Breast epithelium (tissue), 3 donors: Measurements from ENCODE around the gene PDE1C.

Experiments
- CTCF ChIP-seq, 3 donors: fragments of 450-650 bp; IDR thresholded peaks; one replicate each; pipeline ENCODE4 v1.5.1; 2016 to 2017; ENCODE audit warnings: antibody characterized with exemption in 3 of 3, mild to moderate bottlenecking in 3 of 3, moderate library complexity in 3 of 3
- POLR2A ChIP-seq: fragments of 450-650 bp; IDR thresholded peaks from one replicate; pipeline ENCODE4 v1.6.1; 2016; ENCODE audit warnings: antibody characterized with exemption, mild to moderate bottlenecking, moderate library complexity
- POLR2AphosphoS5 ChIP-seq, 3 donors: sonication (generic); formaldehyde crosslinking; IDR thresholded peaks; one replicate each; pipeline ENCODE4 v1.6.1; 2017; ENCODE audit warnings: antibody characterized with exemption in 3 of 3

DNA sequence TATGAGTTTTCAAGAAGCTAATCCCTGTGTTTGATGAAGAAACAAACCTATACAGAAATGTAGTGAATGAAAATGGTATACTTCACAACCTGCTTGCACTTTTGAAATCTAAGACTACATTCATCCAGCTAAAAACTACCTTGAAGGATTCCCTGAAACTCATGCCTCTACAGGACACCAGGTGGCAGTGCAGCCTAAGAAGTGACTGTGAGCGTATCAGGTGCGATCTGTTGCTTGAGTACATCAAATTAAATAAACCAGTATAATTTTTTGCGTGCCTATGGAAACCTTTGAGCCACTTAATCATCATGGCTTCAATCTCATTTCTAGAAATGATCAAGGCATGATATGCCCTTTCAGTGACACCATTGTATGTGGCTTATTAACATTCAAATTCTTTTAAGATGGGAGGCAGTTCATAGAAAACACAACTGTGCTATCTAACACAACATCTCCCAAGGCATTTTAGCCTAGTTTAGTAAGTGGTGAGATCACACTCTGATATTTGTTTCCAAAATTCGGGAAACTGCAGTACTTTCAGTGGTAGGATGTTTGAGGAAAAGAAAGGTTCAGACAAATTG is 325.8 kb downstream of the PDE1C start:
- TF ChIP-seq CTCF (IDR thresholded peaks at IDR 0.05) (peak; percentile 70 to 92 (median 82)), POLR2A (no peak), POLR2AphosphoS5 (IDR thresholded peaks at IDR 0.05) (no peak)
